Panc1 (cell line): ENCODE results near the gene ANKRD23. TPM values are rescaled to one million over a fixed set of nuclear protein-coding genes. Genes with fewer than 3 reads are reported as not detected.

ENCODE experiments used
- ATAC-seq: fragments of 200-7000 bp; cut with Tn5 transposase; 2 replicates; pipeline ENCODE4 v1.9.1; 2020; ENCODE audit warnings: mild to moderate bottlenecking, moderate library complexity
- BruUV-seq: library from RNA; stranded (reverse); fragments of 400-500 nt; replicated peaks from 2 replicates; lab custom pipeline; 2021; lab: Mats Ljungman, UMichigan
- CTCF ChIA-PET: fragments of 300-600 bp; sonication (Branson Sonifier 250); formaldehyde crosslinking; loops from one replicate; lab custom pipeline; 2022; ENCODE audit warnings: antibody characterized with exemption; lab: Charles Lee
- POLR2A ChIA-PET: fragments of 300-600 bp; sonication (Branson Sonifier 250); formaldehyde crosslinking; loops from one replicate; lab custom pipeline; 2022; ENCODE audit warnings: antibody characterized with exemption; lab: Charles Lee
- DNase-seq: peaks from one replicate; pipeline ENCODE4 v3.0.0-alpha.2; 2010; ENCODE audit warnings: low read depth, low spot score
- H3K27ac ChIP-seq: 2 replicates; pipeline ENCODE4 v1.5.1; 2011; ENCODE audit warnings: mild to moderate bottlenecking, low read length, inconsistent platforms
- H3K27me3 ChIP-seq: fragments of 200-500 bp; sonication (Bioruptor generic); 2 replicates; pipeline ENCODE4 v1.6.0; 2014; ENCODE audit warnings: low read length, inconsistent platforms; ENCODE audit not compliant: control insufficient read depth, insufficient read depth
- H3K36me3 ChIP-seq: fragments of 200-500 bp; sonication (Bioruptor generic); 2 replicates; pipeline ENCODE4 v1.5.1; 2014; ENCODE audit warnings: inconsistent platforms, mild to moderate bottlenecking, low read length, moderate library complexity; ENCODE audit not compliant: control insufficient read depth, insufficient read depth
- H3K4me1 ChIP-seq: 2 replicates; pipeline ENCODE4 v1.5.1; 2011; ENCODE audit warnings: inconsistent platforms, mild to moderate bottlenecking, low read length, moderate library complexity; ENCODE audit not compliant: control insufficient read depth, insufficient read depth
- H3K4me3 ChIP-seq, 2 experiments: 2 replicates each; pipeline ENCODE4 v1.5.1; 2011 to 2012; ENCODE audit warnings: low read depth in 2 of 2, low read length in 2 of 2, mild to moderate bottlenecking in 2 of 2, inconsistent platforms in 1 of 2, moderate library complexity in 1 of 2
- H3K9me3 ChIP-seq: fragments of 200-500 bp; sonication (Bioruptor generic); 2 replicates; pipeline ENCODE4 v1.5.1; 2014; ENCODE audit warnings: low read depth, mild to moderate bottlenecking, inconsistent platforms, low read length, moderate library complexity; ENCODE audit not compliant: control insufficient read depth, insufficient read depth
- CTCF ChIP-seq: fragments of 450-650 bp; IDR thresholded peaks from 2 replicates; pipeline ENCODE4 v1.5.1; 2017; ENCODE audit warnings: mild to moderate bottlenecking
- POLR2AphosphoS5 ChIP-seq: IDR thresholded peaks from 2 replicates; pipeline ENCODE4 v1.6.1; 2012; ENCODE audit warnings: mild to moderate bottlenecking, low read depth, low read length, moderate library complexity
- REST ChIP-seq, 2 experiments: IDR thresholded peaks; 2 replicates each; pipeline ENCODE4 v1.6.1; 2011 to 2012; ENCODE audit warnings: low read depth in 2 of 2, control low read depth in 1 of 2, low read length in 1 of 2, mild to moderate bottlenecking in 1 of 2, moderate library complexity in 1 of 2; ENCODE audit not compliant: insufficient read depth in 1 of 2
- SIN3A ChIP-seq: IDR thresholded peaks from 2 replicates; pipeline ENCODE4 v1.6.1; 2012; ENCODE audit warnings: low read depth, mild to moderate bottlenecking, low read length, moderate library complexity, borderline replicate concordance; ENCODE audit not compliant: insufficient read depth
- TCF7L2 ChIP-seq: IDR thresholded peaks from 2 replicates; pipeline ENCODE4 v1.6.1; 2011; ENCODE audit warnings: mild to moderate bottlenecking, low read depth, low read length, inconsistent platforms
- in situ Hi-C: cut with HindIII; loops from 2 replicates; pipeline ENCODE4 v1.10.0; 2016; ENCODE audit warnings: low sequenced_read_pairs, low pct_unique_long_range_greater_than_20kb
- intact Hi-C: fragments of 100-400 bp; cut with micrococcal nuclease; formaldehyde crosslinking; loops from one replicate; pipeline ENCODE4 v1.10.0; 2022; ENCODE audit not compliant: unreplicated experiment
- total RNA-seq: library from RNA; stranded (reverse); gene quantifications from one replicate; pipeline ENCODE4 v1.2.1, GENCODE V29; 2021; ENCODE audit not compliant: unreplicated experiment

The ANKRD23 gene
- total RNA-seq, 1 experiment from 2014 or later = 3.2 TPM

GRCh38 chr2:96828874-96829273, 14.9 kb downstream of the ANKRD23 start:
- DNase-seq (no peak), ATAC-seq (no peak)
- no peak for TF ChIP-seq REST (IDR thresholded peaks at IDR 0.05; ENCODE audit: insufficient read depth in 1 of 2, low read depth in 2 of 2, low read length in 1 of 2)
- TF ChIP-seq TCF7L2 = no peak
- no peak for TF ChIP-seq POLR2AphosphoS5
- ChIA-PET CTCF (no interaction called here), POLR2A (interaction anchor here (0.7 kb wide), 1 partner anchor 161 kb away, joined by 5 read pairs; no protein-coding TSS in a partner anchor)
- H3K9me3 ChIP-seq = no peaks in the 10 kb centered on the region
- intact Hi-C loops (no loop called here), in situ Hi-C loops (no loop called here)
- peaks cover 3% of the 10 kb centered on the region for H3K36me3 ChIP-seq
- no peaks in the 10 kb centered on the region for H3K27me3 ChIP-seq
- H3K27ac ChIP-seq = no peak overlapping the region
- BruUV-seq = no TSS peak
- H3K4me1 ChIP-seq = peaks cover 7% of the 10 kb centered on the region
- H3K4me3 ChIP-seq = no peak overlapping the region

- intact Hi-C loops = no loop called here
- no peak for TF ChIP-seq CTCF
- no peak for TF ChIP-seq REST (IDR thresholded peaks at IDR 0.05; ENCODE audit: insufficient read depth in 1 of 2, low read depth in 2 of 2, low read length in 1 of 2)
- no peak for TF ChIP-seq POLR2AphosphoS5
- TF ChIP-seq SIN3A = no peak
- no TSS peak for BruUV-seq
- Histone ChIP-seq H3K4me1 (peaks cover 11% of the 10 kb centered on the region), H3K4me3 (no peak overlapping the region), H3K27ac (no peak overlapping the region), H3K36me3 (peaks cover 3% of the 10 kb centered on the region), H3K27me3 (no peaks in the 10 kb centered on the region), H3K9me3 (no peaks in the 10 kb centered on the region)
- ATAC-seq (no peak), DNase-seq (no peak)
- ChIA-PET CTCF (no interaction called here), POLR2A (no interaction called here)
- in situ Hi-C loops = no loop called here
Observed at GRCh38 chr2:96828436-96828835, 15.4 kb downstream of the ANKRD23 start.
